ENCODE data around the gene TAS2R41. TPM values are rescaled to one million over a fixed set of nuclear protein-coding genes. Genes with fewer than 3 reads are reported as not detected.
"Not testable (repeated sequence)": the region's sequence is repeated elsewhere in the genome, so short reads cannot be mapped to it uniquely, and the experiment has no call there.

The TAS2R41 gene
- polyA plus RNA-seq, 1 donor (not counting 4 experiments of a cell fraction or from before 2014, with no cell fraction given), result not detected

DNA sequence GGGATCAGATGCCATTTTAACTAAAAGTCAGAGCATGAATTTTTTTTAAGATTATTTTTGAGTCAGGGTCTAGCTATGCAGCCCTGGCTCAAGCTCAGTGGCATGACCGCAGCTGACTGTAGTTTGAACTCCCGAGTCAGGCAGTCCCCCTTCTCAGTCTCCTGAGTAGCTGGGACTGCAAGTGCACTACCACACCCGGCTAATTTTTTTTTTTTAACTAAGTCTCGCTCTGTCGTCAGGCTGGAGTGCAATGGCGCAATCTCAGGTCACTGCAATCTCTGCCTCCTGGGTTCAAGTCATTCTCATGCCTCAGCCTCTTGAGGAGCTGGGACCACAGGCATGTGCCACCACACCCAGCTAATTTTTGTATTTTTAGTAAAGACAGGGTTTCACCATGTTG is 7.8 kb downstream of the TAS2R41 start:
- no peak overlapping the region for H3K4me2 ChIP-seq (ENCODE audit: control insufficient read depth, extremely low read depth, insufficient read depth, low read depth, low read length)
- no peaks in the 10 kb centered on the region for H4K20me1 ChIP-seq (ENCODE audit: control insufficient read depth, extremely low read depth, insufficient read depth, low read length)
- no peak overlapping the region for H3K4me3 ChIP-seq (ENCODE audit: control insufficient read depth in 2 of 3, extremely low read depth in 1 of 3, insufficient read depth in 2 of 3, low read depth in 1 of 3, low read length in 3 of 3)
- no peaks in the 10 kb centered on the region for H3K36me3 ChIP-seq (ENCODE audit: control insufficient read depth in 2 of 2, extremely low read depth in 1 of 2, insufficient read depth in 2 of 2, low read length in 2 of 2)
- no peak overlapping the region for H3K27ac ChIP-seq (ENCODE audit: control insufficient read depth, insufficient read depth, low read length)
- dilution Hi-C loops (cut with MboI; ENCODE audit: extremely low pct_ligation_motif_present, low sequenced_read_pairs), result no loop called here
- no peaks in the 10 kb centered on the region for H3K27me3 ChIP-seq (ENCODE audit: control insufficient read depth, extremely low read depth, insufficient read depth, low read length)
- no peaks in the 10 kb centered on the region for H3K9me1 ChIP-seq (ENCODE audit: control insufficient read depth, extremely low read depth, insufficient read depth, low read length)
- no peak overlapping the region for H3K9ac ChIP-seq (ENCODE audit: control insufficient read depth, extremely low read depth, insufficient read depth, low read length)
- no peak overlapping the region for H2AFZ ChIP-seq (ENCODE audit: control insufficient read depth, low read length)
- no peaks in the 10 kb centered on the region for H3K79me2 ChIP-seq (ENCODE audit: control insufficient read depth, insufficient read depth, low read length)
- FAIRE-seq, result no peak
- H3K4me1 ChIP-seq (ENCODE audit: control insufficient read depth, extremely low read depth, insufficient read depth, low read length), result no peaks in the 10 kb centered on the region
- H3K9me3 ChIP-seq (ENCODE audit: control insufficient read depth, low read depth, low read length), result no peaks in the 10 kb centered on the region
- DNase-seq (ENCODE audit: low read depth, low spot score), result no peak
- TF ChIP-seq CTCF (optimal IDR thresholded peaks at IDR 0.05 in 1 of 3, IDR thresholded peaks at IDR 0.05 in 1 of 3, conservative IDR thresholded peaks at IDR 0.05 in 1 of 3; ENCODE audit: extremely low read depth in 1 of 3, insufficient read depth in 2 of 3, low read length in 3 of 3) (no peak), EZH2 (IDR thresholded peaks at IDR 0.05; ENCODE audit: low read length) (no peak)

DNA sequence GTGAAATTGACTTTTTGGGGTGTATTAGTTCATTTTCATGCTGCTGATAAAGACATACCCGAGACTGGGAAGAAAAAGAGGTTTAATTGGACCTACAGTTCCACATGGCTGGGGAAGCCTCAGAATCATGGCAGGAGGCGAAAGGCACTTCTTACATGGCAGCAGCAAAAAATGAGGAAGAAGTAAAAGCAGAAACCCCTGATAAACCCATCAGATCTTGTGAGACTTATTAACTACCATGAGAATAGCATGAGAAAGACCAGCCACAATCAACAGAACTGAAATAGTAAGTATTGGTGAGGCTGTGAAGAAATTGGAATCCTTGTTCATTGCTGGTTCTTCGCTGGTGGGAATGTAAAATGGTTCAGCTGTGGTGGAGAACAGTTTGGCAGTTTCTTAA is 8.6 kb downstream of the TAS2R41 start:
- H3K27me3 ChIP-seq (ENCODE audit: control insufficient read depth, extremely low read depth, insufficient read depth, low read length); H3K79me2 ChIP-seq (ENCODE audit: control insufficient read depth, insufficient read depth, low read length); H4K20me1 ChIP-seq (ENCODE audit: control insufficient read depth, extremely low read depth, insufficient read depth, low read length); dilution Hi-C loops (cut with MboI; ENCODE audit: extremely low pct_ligation_motif_present, low sequenced_read_pairs); FAIRE-seq; H3K36me3 ChIP-seq (ENCODE audit: control insufficient read depth in 2 of 2, extremely low read depth in 1 of 2, insufficient read depth in 2 of 2, low read length in 2 of 2); H3K4me2 ChIP-seq (ENCODE audit: control insufficient read depth, extremely low read depth, insufficient read depth, low read depth, low read length); H3K9ac ChIP-seq (ENCODE audit: control insufficient read depth, extremely low read depth, insufficient read depth, low read length); H3K27ac ChIP-seq (ENCODE audit: control insufficient read depth, insufficient read depth, low read length); H3K9me3 ChIP-seq (ENCODE audit: control insufficient read depth, low read depth, low read length); H3K4me3 ChIP-seq (ENCODE audit: control insufficient read depth in 2 of 3, extremely low read depth in 1 of 3, insufficient read depth in 2 of 3, low read depth in 1 of 3, low read length in 3 of 3); H3K4me1 ChIP-seq (ENCODE audit: control insufficient read depth, extremely low read depth, insufficient read depth, low read length); H3K9me1 ChIP-seq (ENCODE audit: control insufficient read depth, extremely low read depth, insufficient read depth, low read length); DNase-seq (ENCODE audit: low read depth, low spot score); H2AFZ ChIP-seq (ENCODE audit: control insufficient read depth, low read length): not testable (repeated sequence)

GRCh38 chr7:143487061-143487460 is 9.4 kb downstream of the TAS2R41 start:
- Histone ChIP-seq H3K4me2 (ENCODE audit: control insufficient read depth, extremely low read depth, insufficient read depth, low read depth, low read length) (no peak overlapping the region), H4K20me1 (ENCODE audit: control insufficient read depth, extremely low read depth, insufficient read depth, low read length) (no peaks in the 10 kb centered on the region), H3K79me2 (ENCODE audit: control insufficient read depth, insufficient read depth, low read length) (no peaks in the 10 kb centered on the region), H3K27me3 (ENCODE audit: control insufficient read depth, extremely low read depth, insufficient read depth, low read length) (no peaks in the 10 kb centered on the region), H3K36me3 (ENCODE audit: control insufficient read depth in 2 of 2, extremely low read depth in 1 of 2, insufficient read depth in 2 of 2, low read length in 2 of 2) (no peaks in the 10 kb centered on the region), H3K9ac (ENCODE audit: control insufficient read depth, extremely low read depth, insufficient read depth, low read length) (no peak overlapping the region), H3K4me1 (ENCODE audit: control insufficient read depth, extremely low read depth, insufficient read depth, low read length) (peaks cover 6% of the 10 kb centered on the region), H3K9me3 (ENCODE audit: control insufficient read depth, low read depth, low read length) (no peaks in the 10 kb centered on the region), H3K27ac (ENCODE audit: control insufficient read depth, insufficient read depth, low read length) (no peak overlapping the region), H2AFZ (ENCODE audit: control insufficient read depth, low read length) (no peak overlapping the region), H3K9me1 (ENCODE audit: control insufficient read depth, extremely low read depth, insufficient read depth, low read length) (no peaks in the 10 kb centered on the region), H3K4me3 (ENCODE audit: control insufficient read depth in 2 of 3, extremely low read depth in 1 of 3, insufficient read depth in 2 of 3, low read depth in 1 of 3, low read length in 3 of 3) (no peak overlapping the region)
- DNase-seq (ENCODE audit: low read depth, low spot score) (no peak), FAIRE-seq (no peak)
- no peak for TF ChIP-seq CTCF (optimal IDR thresholded peaks at IDR 0.05 in 1 of 3, IDR thresholded peaks at IDR 0.05 in 1 of 3, conservative IDR thresholded peaks at IDR 0.05 in 1 of 3; ENCODE audit: extremely low read depth in 1 of 3, insufficient read depth in 2 of 3, low read length in 3 of 3)
- no peak for TF ChIP-seq EZH2 (IDR thresholded peaks at IDR 0.05; ENCODE audit: low read length)
- dilution Hi-C loops (cut with MboI; ENCODE audit: extremely low pct_ligation_motif_present, low sequenced_read_pairs), result no loop called here
